H1 (cell line): ENCODE results near the gene FGFBP3. TPM values are rescaled to one million over a fixed set of nuclear protein-coding genes. Genes with fewer than 3 reads are reported as not detected.

Experiments used
- CEBPB ChIP-seq: IDR thresholded peaks from 2 replicates; pipeline ENCODE4 v1.6.1; 2012; ENCODE audit warnings: low read depth, low read length
- polyA plus RNA-seq, 7 experiments: library from polyadenylated mRNA; depleted of rRNA in 3 of 7; stranded (reverse) in 5 of 7; unstranded in 2 of 7; fragments of >200 nt in 5 of 7; fragments of 200-250 nt in 2 of 7; gene quantifications; 1 replicate in 5 of 7; 2 replicates in 1 of 7; 4 replicates in 1 of 7; pipeline versions ENCODE4 v1.2.1 to v1.2.3, GENCODE V29; 2011 to 2013; ENCODE audit warnings: missing spikeins in 2 of 7, mixed read lengths in 2 of 7
- total RNA-seq: library from RNA; stranded (reverse); fragmentation: NEBNext Ultra II Directional; extraction: Animal tissue kit (Norgen Biotek cat#: 25700); gene quantifications from 2 replicates; pipeline ENCODE4 v1.2.1, GENCODE V29; 2021
- TF ChIP-seq, protein P1 (sequence below): fragments of 300-600 bp; sonication (generic); IDR thresholded peaks from 2 replicates; pipeline ENCODE4 v1.7.1; 2012; ENCODE audit warnings: low read length, moderate library complexity, mild to moderate bottlenecking, inconsistent platforms; ENCODE audit not compliant: insufficient replicate concordance

Gene FGFBP3
- total and polyA plus RNA-seq, 2 of the 8 experiments (the other 6 are each of a cell fraction or from before 2014, with no cell fraction given) = 54.6 to 115 TPM

GRCh38 chr10:91880310-91880709, 29.0 kb downstream of the FGFBP3 start (continued):
- TF ChIP-seq, protein P1, sequence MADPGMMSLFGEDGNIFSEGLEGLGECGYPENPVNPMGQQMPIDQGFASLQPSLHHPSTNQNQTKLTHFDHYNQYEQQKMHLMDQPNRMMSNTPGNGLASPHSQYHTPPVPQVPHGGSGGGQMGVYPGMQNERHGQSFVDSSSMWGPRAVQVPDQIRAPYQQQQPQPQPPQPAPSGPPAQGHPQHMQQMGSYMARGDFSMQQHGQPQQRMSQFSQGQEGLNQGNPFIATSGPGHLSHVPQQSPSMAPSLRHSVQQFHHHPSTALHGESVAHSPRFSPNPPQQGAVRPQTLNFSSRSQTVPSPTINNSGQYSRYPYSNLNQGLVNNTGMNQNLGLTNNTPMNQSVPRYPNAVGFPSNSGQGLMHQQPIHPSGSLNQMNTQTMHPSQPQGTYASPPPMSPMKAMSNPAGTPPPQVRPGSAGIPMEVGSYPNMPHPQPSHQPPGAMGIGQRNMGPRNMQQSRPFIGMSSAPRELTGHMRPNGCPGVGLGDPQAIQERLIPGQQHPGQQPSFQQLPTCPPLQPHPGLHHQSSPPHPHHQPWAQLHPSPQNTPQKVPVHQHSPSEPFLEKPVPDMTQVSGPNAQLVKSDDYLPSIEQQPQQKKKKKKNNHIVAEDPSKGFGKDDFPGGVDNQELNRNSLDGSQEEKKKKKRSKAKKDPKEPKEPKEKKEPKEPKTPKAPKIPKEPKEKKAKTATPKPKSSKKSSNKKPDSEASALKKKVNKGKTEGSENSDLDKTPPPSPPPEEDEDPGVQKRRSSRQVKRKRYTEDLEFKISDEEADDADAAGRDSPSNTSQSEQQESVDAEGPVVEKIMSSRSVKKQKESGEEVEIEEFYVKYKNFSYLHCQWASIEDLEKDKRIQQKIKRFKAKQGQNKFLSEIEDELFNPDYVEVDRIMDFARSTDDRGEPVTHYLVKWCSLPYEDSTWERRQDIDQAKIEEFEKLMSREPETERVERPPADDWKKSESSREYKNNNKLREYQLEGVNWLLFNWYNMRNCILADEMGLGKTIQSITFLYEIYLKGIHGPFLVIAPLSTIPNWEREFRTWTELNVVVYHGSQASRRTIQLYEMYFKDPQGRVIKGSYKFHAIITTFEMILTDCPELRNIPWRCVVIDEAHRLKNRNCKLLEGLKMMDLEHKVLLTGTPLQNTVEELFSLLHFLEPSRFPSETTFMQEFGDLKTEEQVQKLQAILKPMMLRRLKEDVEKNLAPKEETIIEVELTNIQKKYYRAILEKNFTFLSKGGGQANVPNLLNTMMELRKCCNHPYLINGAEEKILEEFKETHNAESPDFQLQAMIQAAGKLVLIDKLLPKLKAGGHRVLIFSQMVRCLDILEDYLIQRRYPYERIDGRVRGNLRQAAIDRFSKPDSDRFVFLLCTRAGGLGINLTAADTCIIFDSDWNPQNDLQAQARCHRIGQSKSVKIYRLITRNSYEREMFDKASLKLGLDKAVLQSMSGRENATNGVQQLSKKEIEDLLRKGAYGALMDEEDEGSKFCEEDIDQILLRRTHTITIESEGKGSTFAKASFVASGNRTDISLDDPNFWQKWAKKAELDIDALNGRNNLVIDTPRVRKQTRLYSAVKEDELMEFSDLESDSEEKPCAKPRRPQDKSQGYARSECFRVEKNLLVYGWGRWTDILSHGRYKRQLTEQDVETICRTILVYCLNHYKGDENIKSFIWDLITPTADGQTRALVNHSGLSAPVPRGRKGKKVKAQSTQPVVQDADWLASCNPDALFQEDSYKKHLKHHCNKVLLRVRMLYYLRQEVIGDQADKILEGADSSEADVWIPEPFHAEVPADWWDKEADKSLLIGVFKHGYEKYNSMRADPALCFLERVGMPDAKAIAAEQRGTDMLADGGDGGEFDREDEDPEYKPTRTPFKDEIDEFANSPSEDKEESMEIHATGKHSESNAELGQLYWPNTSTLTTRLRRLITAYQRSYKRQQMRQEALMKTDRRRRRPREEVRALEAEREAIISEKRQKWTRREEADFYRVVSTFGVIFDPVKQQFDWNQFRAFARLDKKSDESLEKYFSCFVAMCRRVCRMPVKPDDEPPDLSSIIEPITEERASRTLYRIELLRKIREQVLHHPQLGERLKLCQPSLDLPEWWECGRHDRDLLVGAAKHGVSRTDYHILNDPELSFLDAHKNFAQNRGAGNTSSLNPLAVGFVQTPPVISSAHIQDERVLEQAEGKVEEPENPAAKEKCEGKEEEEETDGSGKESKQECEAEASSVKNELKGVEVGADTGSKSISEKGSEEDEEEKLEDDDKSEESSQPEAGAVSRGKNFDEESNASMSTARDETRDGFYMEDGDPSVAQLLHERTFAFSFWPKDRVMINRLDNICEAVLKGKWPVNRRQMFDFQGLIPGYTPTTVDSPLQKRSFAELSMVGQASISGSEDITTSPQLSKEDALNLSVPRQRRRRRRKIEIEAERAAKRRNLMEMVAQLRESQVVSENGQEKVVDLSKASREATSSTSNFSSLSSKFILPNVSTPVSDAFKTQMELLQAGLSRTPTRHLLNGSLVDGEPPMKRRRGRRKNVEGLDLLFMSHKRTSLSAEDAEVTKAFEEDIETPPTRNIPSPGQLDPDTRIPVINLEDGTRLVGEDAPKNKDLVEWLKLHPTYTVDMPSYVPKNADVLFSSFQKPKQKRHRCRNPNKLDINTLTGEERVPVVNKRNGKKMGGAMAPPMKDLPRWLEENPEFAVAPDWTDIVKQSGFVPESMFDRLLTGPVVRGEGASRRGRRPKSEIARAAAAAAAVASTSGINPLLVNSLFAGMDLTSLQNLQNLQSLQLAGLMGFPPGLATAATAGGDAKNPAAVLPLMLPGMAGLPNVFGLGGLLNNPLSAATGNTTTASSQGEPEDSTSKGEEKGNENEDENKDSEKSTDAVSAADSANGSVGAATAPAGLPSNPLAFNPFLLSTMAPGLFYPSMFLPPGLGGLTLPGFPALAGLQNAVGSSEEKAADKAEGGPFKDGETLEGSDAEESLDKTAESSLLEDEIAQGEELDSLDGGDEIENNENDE = no peak
- no peak for TF ChIP-seq CEBPB
